SKM-1 (cell line): ENCODE results near the gene ICOSLG.
"Not testable (repeated sequence)": the region's sequence is repeated elsewhere in the genome, so short reads cannot be mapped to it uniquely, and the experiment has no call there.

Source experiments
- DNase-seq: peaks from one replicate; lab custom pipeline; 2025; ENCODE audit not compliant: unreplicated experiment; lab: John Stamatoyannopoulos, UW

The ICOSLG gene

GRCh38 chr21:44265734-44266270 lies 25.1 kb upstream of the ICOSLG start:
- DNase-seq: no peak

DNA sequence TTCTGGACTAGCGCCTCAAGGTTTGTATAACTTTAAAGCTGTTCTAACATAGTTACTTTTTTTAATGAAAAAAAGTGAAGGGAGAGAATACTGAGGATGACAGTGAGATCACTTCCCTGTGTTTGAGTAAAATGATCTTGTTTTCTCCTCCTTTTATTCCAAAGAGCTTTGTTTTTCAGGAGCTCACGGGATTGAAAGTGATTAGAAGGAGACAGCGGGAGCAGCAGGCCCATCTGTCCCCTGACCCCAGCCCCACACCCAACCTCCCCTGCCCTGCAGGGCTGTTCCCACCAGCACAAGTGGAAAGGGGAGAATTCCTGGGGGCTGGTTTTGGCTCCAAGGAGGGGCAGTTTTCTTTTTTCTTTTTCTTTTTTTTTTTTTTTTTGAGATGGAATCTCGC lies 23.0 kb upstream of the ICOSLG start:
- DNase-seq: no peak

DNA sequence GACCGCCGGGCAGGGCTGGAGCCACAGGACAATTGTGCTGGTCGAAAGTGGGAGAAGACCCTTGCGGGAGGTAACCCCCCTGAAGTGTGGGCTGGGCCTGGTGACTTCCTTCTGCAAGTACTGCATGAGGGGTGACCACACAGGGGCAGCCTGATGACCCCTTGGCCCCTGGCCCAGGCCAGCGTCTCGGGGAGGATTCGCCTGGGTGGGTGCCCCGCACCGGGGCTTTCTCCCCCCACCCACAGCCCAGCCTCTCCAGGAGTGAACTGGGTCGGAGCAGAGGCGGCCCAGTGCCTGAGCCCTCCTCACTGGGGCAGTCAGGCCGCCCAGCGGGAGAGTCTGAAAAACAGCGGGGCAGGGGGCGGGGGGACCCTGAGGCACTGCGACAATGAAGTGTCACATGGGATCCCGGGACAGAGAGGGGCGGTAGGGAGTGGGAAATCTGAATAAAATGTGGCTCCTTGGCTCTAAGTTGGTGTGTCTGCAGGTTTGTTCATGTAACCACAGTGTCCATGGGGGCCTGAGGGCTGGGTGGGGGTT lies 22.5 kb upstream of the ICOSLG start:
- DNase-seq: no peak

GRCh38 chr21:44262338-44263056 lies 21.8 kb upstream of the ICOSLG start:
- DNase-seq: no peak

DNA sequence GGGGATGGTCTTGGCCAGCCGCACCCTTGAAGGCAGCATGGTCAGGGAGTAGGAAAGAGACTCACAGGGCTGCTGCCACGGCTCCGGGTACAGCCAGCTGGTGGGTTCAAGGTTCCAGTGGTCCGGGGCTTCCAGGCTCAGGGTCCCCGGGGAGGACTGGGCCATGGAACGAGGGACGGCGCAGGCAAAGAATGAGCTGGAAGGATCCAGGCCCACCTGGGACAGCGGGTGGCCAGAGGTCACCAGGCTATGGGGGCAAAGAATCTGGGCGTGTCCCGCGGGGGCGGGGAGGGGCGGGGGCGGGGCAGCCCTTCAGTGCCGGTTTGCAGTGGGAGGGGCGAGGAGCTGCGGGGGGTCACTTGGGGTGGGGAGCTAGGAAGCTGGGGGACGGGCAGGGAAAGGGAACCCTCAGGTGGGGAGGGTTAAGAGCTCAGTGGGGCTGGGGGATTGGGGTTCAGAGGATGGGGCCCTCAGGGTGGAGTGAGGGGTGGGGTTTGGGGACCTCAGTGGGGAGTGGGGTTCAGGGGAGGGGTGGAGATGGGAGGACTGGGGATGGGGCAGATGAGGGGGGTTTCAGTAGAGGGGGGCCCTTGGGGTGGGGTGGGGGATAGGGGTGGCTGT lies 21.0 kb upstream of the ICOSLG start, which contains the start of gene DNMT3L:
DNMT3L (minus strand) TSS at position 223 of the 621 bp plus-strand sequence. CDS start 638 bp downstream, outside the sequence.
- DNase-seq: no peak

GRCh38 chr21:44260791-44261631 lies 20.3 kb upstream of the ICOSLG start:
- DNase-seq: no peak

GRCh38 chr21:44260066-44260465 lies 19.3 kb upstream of the ICOSLG start:
- DNase-seq: no peak

DNA sequence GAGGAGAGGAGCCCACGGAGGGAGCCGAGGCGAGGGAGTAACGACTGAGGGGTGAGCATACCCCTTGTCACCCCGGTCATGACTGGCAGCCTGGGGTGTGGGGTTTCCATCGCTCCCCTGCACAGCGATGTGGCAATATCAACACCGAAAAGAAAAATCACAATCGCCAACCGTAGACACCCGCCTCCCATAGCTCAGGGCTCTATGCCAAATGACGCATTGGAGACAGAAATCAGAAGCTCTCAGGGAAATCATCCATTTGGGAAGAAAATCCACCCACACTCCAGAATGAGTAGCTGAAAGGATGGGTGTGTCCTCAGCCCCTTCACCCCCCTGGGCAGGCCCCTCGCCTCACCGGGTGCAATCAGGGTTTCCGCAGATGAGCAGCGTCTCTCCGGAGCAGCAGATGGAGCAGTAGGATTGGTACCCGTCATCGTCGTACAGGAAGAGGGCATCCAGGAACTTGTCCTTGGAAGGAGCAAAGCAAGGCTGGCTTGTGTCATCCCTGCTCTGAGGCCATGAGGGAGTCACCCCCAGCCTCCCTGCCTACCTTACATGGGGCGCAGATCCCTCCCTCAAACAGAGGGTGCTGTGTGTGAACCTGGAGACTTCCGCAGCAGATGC lies 18.5 kb upstream of the ICOSLG start:
- no peak for DNase-seq

- no peak for DNase-seq
These were observed 17.4 kb upstream of the ICOSLG start for GRCh38 chr21:44258056-44258725.

DNA sequence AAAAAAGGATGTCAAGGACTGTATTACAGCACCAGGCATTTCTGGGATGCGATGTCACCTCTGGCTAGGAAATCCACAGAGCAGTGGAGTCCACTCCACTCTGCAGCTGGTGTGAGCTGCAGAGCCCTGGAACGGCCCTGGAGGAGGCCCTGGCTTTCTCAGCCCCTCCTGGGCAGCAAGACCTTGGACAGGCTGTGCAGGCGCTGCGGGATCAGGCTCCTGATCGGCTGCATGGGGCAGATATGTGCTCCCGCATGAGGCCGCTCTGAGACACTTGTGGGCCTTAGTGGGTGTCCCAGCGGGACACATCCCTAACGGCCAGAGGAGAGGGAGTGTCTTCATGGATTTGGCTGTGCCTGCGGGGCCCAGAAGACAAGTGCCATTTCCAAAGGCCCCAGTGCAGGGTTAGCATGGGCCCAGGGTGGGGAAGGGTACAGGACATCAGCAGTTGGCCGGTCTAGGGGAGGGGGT lies 14.8 kb upstream of the ICOSLG start:
- no peak for DNase-seq

- DNase-seq: no peak
These were observed 13.3 kb upstream of the ICOSLG start for GRCh38 chr21:44253832-44254710.

- DNase-seq: not testable (repeated sequence)
These were observed 8.7 kb upstream of the ICOSLG start for GRCh38 chr21:44249204-44250037.

DNA sequence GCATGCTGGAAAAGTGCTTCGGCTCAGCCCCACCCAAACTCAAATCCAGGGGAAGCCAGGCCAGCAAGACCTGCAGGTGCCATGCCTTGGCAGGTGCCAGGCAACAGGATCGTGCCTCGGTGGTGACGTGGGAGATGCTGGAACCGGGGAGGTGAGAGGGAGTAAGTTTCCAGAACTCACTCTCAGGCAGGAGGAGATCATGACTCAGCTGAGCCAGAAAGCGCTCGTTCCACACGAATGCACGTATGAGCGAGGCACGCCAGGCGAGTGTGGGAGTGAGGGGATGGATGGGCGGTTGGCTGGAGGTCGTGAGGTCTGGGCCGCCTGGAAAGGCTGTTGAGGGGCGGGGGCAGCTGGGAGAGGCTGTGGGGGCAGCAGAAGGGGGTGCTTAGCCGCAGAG lies 7.2 kb upstream of the ICOSLG start:
- DNase-seq: not testable (repeated sequence)

GRCh38 chr21:44243980-44244379 lies 3.2 kb upstream of the ICOSLG start:
- not testable (repeated sequence) for DNase-seq

DNA sequence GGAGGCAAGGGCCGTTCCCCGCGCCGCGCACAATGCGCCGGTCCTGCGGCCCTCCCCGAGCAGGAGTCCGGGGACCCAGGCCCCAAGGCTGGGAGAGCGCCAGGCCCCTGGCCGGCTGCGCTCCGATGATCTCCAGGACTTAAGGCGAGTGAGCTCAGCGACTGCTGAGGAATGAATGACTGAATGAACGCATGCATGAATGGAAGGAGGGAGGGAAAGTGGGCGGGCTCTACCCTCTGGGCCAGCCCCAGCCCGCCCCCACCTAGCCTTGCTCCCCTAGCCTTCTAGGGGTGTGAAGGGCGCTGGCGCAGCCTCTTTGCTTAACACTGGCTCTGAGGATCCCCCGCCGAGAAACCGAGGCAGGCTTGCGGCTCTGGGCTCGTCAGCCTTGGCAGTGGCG lies 538 bp upstream of the ICOSLG start:
- DNase-seq: not testable (repeated sequence)

DNA sequence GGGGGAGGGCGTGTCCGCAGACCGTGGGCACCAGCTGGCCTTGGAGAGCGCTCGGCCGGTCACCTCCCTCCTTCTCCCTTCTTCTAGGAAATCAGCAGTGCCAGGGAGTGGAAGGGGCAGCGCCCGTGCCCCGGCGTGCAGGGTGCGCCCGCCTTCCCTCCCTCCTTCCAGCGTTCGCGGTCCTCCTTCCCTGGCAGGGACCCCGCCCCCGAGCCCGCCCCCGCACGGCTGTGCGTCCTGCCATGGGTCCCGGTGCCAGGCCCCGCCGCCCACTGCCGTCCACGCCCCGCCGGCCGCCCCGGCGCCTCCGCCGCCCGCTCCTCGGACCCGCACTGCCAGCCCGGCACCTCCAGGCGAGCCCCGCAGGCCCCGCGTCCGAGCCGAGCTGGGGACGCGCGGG lies 390 bp downstream of the ICOSLG start:
- DNase-seq: not testable (repeated sequence)

DNA sequence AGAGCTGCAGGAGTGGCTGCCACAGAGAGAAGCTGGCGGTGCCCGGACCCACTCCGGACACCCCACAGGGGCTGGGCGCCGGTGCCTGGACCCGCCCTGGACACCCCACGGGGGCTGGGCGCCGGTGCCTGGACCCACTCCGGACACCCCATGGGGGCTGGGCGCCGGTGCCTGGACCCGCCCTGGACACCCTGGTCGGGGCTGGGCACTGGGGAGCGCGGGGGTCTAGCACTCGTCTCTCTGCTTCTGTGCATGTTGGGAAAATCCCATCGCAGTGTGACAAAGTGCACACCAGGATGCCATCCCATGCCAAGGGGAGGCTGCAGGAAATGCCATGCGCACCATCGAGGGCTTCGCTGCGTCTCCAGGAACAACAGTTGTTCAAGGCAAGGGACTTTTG lies 11.2 kb downstream of the ICOSLG start:
- DNase-seq: not testable (repeated sequence)

DNA sequence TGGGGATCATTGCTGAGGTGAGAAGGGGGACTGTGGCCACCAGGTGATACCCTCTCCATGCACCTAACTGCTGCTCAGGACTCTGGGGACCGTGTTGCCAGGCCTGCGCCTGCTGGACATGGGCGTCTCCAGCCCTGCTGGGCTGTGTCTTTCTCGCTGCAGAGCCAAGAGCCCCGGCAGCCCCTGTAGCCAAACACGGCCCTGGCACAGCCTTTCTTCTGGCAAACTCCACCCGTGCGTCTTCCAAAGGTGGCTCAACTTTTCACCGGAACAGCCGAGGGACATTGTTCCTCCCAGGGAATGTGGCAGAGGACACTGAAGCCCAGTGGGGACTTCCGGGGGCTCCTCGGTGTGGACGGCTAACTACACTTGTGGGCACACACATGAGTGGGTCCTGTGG lies 12.6 kb downstream of the ICOSLG start:
- DNase-seq: not testable (repeated sequence)
